KMS-11 (cell line): ENCODE measurements around the gene CFAP69.

ENCODE experiments used
- H2AFZ ChIP-seq: fragments of 200-600 bp; sonication (generic); 2 replicates; pipeline ENCODE4 v1.6.1; 2016; ENCODE audit warnings: antibody characterized with exemption, mixed run types, low read depth
- H3K27ac ChIP-seq: fragments of 200-600 bp; sonication (generic); 2 replicates; pipeline ENCODE4 v1.6.1; 2016; ENCODE audit warnings: mild to moderate bottlenecking, mixed run types
- H3K27me3 ChIP-seq: fragments of 200-600 bp; sonication (generic); 2 replicates; pipeline ENCODE4 v1.6.1; 2017; ENCODE audit warnings: mild to moderate bottlenecking, low read depth, mixed run types, moderate library complexity; ENCODE audit not compliant: insufficient read depth
- H3K36me3 ChIP-seq: fragments of 200-600 bp; sonication (generic); 2 replicates; pipeline ENCODE4 v1.6.1; 2017; ENCODE audit warnings: mild to moderate bottlenecking, mixed run types; ENCODE audit not compliant: insufficient read depth
- H3K4me1 ChIP-seq: fragments of 200-600 bp; sonication (generic); 2 replicates; pipeline ENCODE4 v1.6.1; 2016; ENCODE audit warnings: mild to moderate bottlenecking, low read depth, mixed run types; ENCODE audit not compliant: poor library complexity, severe bottlenecking
- H3K4me2 ChIP-seq: fragments of 200-600 bp; sonication (generic); 2 replicates; pipeline ENCODE4 v1.7.0; 2016; ENCODE audit warnings: mild to moderate bottlenecking, mixed run types
- H3K4me3 ChIP-seq: fragments of 200-600 bp; sonication (generic); IDR thresholded peaks from 2 replicates; pipeline ENCODE4 v1.6.1; 2017; ENCODE audit warnings: low read depth, low read length, mixed read lengths; ENCODE audit not compliant: insufficient read depth
- H3K79me2 ChIP-seq: fragments of 200-600 bp; sonication (generic); 2 replicates; pipeline ENCODE4 v1.6.1; 2016; ENCODE audit warnings: low read depth, mixed run types; ENCODE audit not compliant: insufficient read depth
- H3K9ac ChIP-seq: fragments of 200-600 bp; sonication (generic); 2 replicates; pipeline ENCODE4 v1.6.1; 2016; ENCODE audit warnings: mild to moderate bottlenecking, mixed run types
- H4K20me1 ChIP-seq: fragments of 200-600 bp; sonication (generic); 2 replicates; pipeline ENCODE4 v1.6.1; 2016; ENCODE audit warnings: mild to moderate bottlenecking, mixed run types; ENCODE audit not compliant: insufficient read depth
- CTCF ChIP-seq: fragments of 200-600 bp; sonication (generic); conservative IDR thresholded peaks from 2 replicates; pipeline ENCODE4 v1.6.1; 2017; ENCODE audit warnings: low read depth, mild to moderate bottlenecking, antibody characterized with exemption, low read length, moderate library complexity, mixed read lengths

The CFAP69 gene

GRCh38 chr7:90320418-90320800 lies 75.4 kb downstream of the CFAP69 start:
- no peak for TF ChIP-seq CTCF
- Histone ChIP-seq H3K36me3 (no peaks in the 10 kb centered on the region), H3K4me2 (no peak overlapping the region), H2AFZ (no peak overlapping the region), H3K27ac (no peak overlapping the region), H3K4me1 (no peaks in the 10 kb centered on the region), H3K9ac (no peak overlapping the region), H3K79me2 (no peaks in the 10 kb centered on the region), H4K20me1 (no peaks in the 10 kb centered on the region), H3K4me3 (no peak overlapping the region), H3K27me3 (no peaks in the 10 kb centered on the region)

- H3K79me2 ChIP-seq: no peaks in the 10 kb centered on the region
- no peak within 1 kb of the TSS for H3K4me3 ChIP-seq
- H3K9ac ChIP-seq: no peak within 1 kb of the TSS
- H3K27ac ChIP-seq: no peak within 1 kb of the TSS
- H4K20me1 ChIP-seq: no peaks in the 10 kb centered on the region
- no peaks in the 10 kb centered on the region for H3K4me1 ChIP-seq
- TF ChIP-seq CTCF: no peak
- no peaks in the 10 kb centered on the region for H3K36me3 ChIP-seq
- H3K27me3 ChIP-seq: no peaks in the 10 kb centered on the region
- no peak within 1 kb of the TSS for H3K4me2 ChIP-seq
- H2AFZ ChIP-seq: no peak within 1 kb of the TSS
Measured at GRCh38 chr7:90320801-90321494, 76.0 kb downstream of the CFAP69 start, which contains the start of gene FAM237B. TSS of gene FAM237B (minus strand) at chr7:90321304. CDS start at chr7:90319748, 1,556 bp downstream.

GRCh38 chr7:90322837-90323236 lies 77.9 kb downstream of the CFAP69 start:
- no peak overlapping the region for H3K4me2 ChIP-seq
- no peaks in the 10 kb centered on the region for H4K20me1 ChIP-seq
- TF ChIP-seq CTCF: no peak
- H2AFZ ChIP-seq: no peak overlapping the region
- no peak overlapping the region for H3K9ac ChIP-seq
- no peaks in the 10 kb centered on the region for H3K4me1 ChIP-seq
- H3K4me3 ChIP-seq: no peak overlapping the region
- H3K36me3 ChIP-seq: no peaks in the 10 kb centered on the region
- no peak overlapping the region for H3K27ac ChIP-seq
- no peaks in the 10 kb centered on the region for H3K79me2 ChIP-seq
- H3K27me3 ChIP-seq: no peaks in the 10 kb centered on the region

GRCh38 chr7:90326500-90326899 lies 81.5 kb downstream of the CFAP69 start:
- Histone ChIP-seq H3K27me3 (no peaks in the 10 kb centered on the region), H3K79me2 (no peaks in the 10 kb centered on the region), H3K9ac (no peak overlapping the region), H3K36me3 (no peaks in the 10 kb centered on the region), H2AFZ (no peak overlapping the region), H3K4me2 (no peak overlapping the region), H3K4me1 (no peaks in the 10 kb centered on the region), H4K20me1 (no peaks in the 10 kb centered on the region), H3K4me3 (no peak overlapping the region), H3K27ac (no peak overlapping the region)
- TF ChIP-seq CTCF: no peak
